Endothelial cell of umbilical vein (primary cell): ENCODE results near the gene MRPL58. TPM values are rescaled to one million over a fixed set of nuclear protein-coding genes. Genes with fewer than 3 reads are reported as not detected.

Experiments used
- BruUV-seq: library from RNA; stranded (reverse); fragments of 400-500 nt; replicated peaks from 2 replicates; lab custom pipeline; 2021; lab: Mats Ljungman, UMichigan
- CTCF ChIA-PET: fragments of 300-600, 350-600 bp; sonication (Branson Sonifier 250); formaldehyde crosslinking; loops from one replicate; lab custom pipeline; 2021; ENCODE audit warnings: antibody characterized with exemption, inconsistent platforms; lab: Charles Lee
- POLR2A ChIA-PET: fragments of 300-600, 350-600 bp; sonication (Branson Sonifier 250); formaldehyde crosslinking; loops from one replicate; lab custom pipeline; 2021; ENCODE audit warnings: antibody characterized with exemption, inconsistent platforms; lab: Charles Lee
- DNase-seq: peaks from one replicate; pipeline ENCODE4 v3.0.0-alpha.2; 2011; ENCODE audit warnings: low read depth, low spot score
- FAIRE-seq: peaks from 2 replicates; lab custom pipeline; 2011; peaks lifted over from hg19 to GRCh38; lab: Jason Lieb, UNC
- H2AFZ ChIP-seq: 2 replicates; pipeline ENCODE4 v1.6.0; 2012; ENCODE audit warnings: low read depth, low read length, control low read depth, inconsistent platforms
- H3K27ac ChIP-seq: 2 replicates; pipeline ENCODE4 v1.5.1; 2011; ENCODE audit warnings: low read depth, mild to moderate bottlenecking, control low read depth, low read length, moderate library complexity; ENCODE audit not compliant: insufficient read depth
- H3K27me3 ChIP-seq, 2 experiments: 2 replicates each; pipeline versions ENCODE4 v1.6.0 to v1.6.1; 2011; ENCODE audit warnings: low read length in 2 of 2, mixed read lengths in 1 of 2; ENCODE audit not compliant: control insufficient read depth in 2 of 2, insufficient read depth in 2 of 2
- H3K36me3 ChIP-seq, 2 experiments: 2 replicates in 1 of 2; 3 replicates in 1 of 2; pipeline ENCODE4 v1.5.1; 2011; ENCODE audit warnings: low read length in 2 of 2, mild to moderate bottlenecking in 1 of 2, moderate library complexity in 1 of 2; ENCODE audit not compliant: control insufficient read depth in 2 of 2, insufficient read depth in 2 of 2; ENCODE audit errors: extremely low read depth in 1 of 2
- H3K4me1 ChIP-seq: 3 replicates; pipeline ENCODE4 v1.5.1; 2011; ENCODE audit warnings: mild to moderate bottlenecking, low read length; ENCODE audit not compliant: control insufficient read depth, insufficient read depth; ENCODE audit errors: extremely low read depth
- H3K4me2 ChIP-seq: 2 replicates; pipeline ENCODE4 v1.6.1; 2011; ENCODE audit warnings: low read length, control low read depth, mixed read lengths; ENCODE audit not compliant: insufficient read depth
- H3K4me3 ChIP-seq, 3 experiments: fragments of 200-600 bp in 1 of 3; sonication (generic), shearing (Covaris generic) in 1 of 3; replicated peaks in 1 of 3; 2 replicates each; pipeline ENCODE4 v1.5.1; 2011 to 2016; ENCODE audit warnings: control low read depth in 3 of 3, low read length in 3 of 3, mild to moderate bottlenecking in 2 of 3, inconsistent platforms in 1 of 3, low read depth in 1 of 3, moderate library complexity in 1 of 3; ENCODE audit not compliant: insufficient read depth in 1 of 3
- H3K79me2 ChIP-seq: 2 replicates; pipeline ENCODE4 v1.6.0; 2012; ENCODE audit warnings: low read length, inconsistent platforms; ENCODE audit not compliant: control insufficient read depth, insufficient read depth
- H3K9ac ChIP-seq: replicated peaks from 2 replicates; pipeline ENCODE3; 2011; ENCODE audit warnings: low read length, control low read depth; ENCODE audit not compliant: insufficient read depth; ENCODE audit errors: extremely low read depth
- H3K9me1 ChIP-seq: replicated peaks from 3 replicates; pipeline ENCODE4 v1.6.0; 2011; ENCODE audit warnings: mild to moderate bottlenecking, low read length; ENCODE audit not compliant: control insufficient read depth, insufficient read depth; ENCODE audit errors: extremely low read depth
- H3K9me3 ChIP-seq: replicated peaks from 2 replicates; pipeline ENCODE4 v1.5.1; 2012; ENCODE audit warnings: low read length, inconsistent platforms; ENCODE audit not compliant: control insufficient read depth, insufficient read depth
- H4K20me1 ChIP-seq: replicated peaks from 2 replicates; pipeline ENCODE3; 2011; ENCODE audit warnings: mild to moderate bottlenecking, low read length; ENCODE audit not compliant: control insufficient read depth, insufficient read depth; ENCODE audit errors: extremely low read depth
- EZH2 ChIP-seq: IDR thresholded peaks from 2 replicates; pipeline ENCODE4 v1.6.1; 2012; ENCODE audit warnings: borderline replicate concordance, low read depth, mild to moderate bottlenecking, moderate library complexity, low read length, inconsistent platforms; ENCODE audit not compliant: severe bottlenecking
- FOS ChIP-seq: IDR thresholded peaks from 2 replicates; pipeline ENCODE4 v1.6.1; 2011; ENCODE audit warnings: mild to moderate bottlenecking, low read length, moderate library complexity, borderline replicate concordance; ENCODE audit not compliant: insufficient read depth
- GATA2 ChIP-seq: IDR thresholded peaks from 2 replicates; pipeline ENCODE4 v1.7.0; 2011; ENCODE audit warnings: low read depth, mild to moderate bottlenecking, moderate library complexity, mixed read lengths, low read length; ENCODE audit not compliant: insufficient read length, insufficient read depth
- JUN ChIP-seq: IDR thresholded peaks from 2 replicates; pipeline ENCODE4 v1.6.1; 2011; ENCODE audit warnings: borderline replicate concordance, low read depth; ENCODE audit not compliant: insufficient read length, insufficient read depth
- POLR2AphosphoS5 ChIP-seq: IDR thresholded peaks from 2 replicates; pipeline ENCODE4 v1.6.1; 2012; ENCODE audit warnings: low read depth, mild to moderate bottlenecking, control low read depth, low read length, moderate library complexity; ENCODE audit not compliant: insufficient read depth
- dilution Hi-C: fragments of 300-500 bp; cut with MboI; formaldehyde crosslinking; loops from one replicate; pipeline ENCODE4 v1.15.0; 2019; ENCODE audit warnings: low sequenced_read_pairs; ENCODE audit not compliant: extremely low pct_ligation_motif_present
- intact Hi-C: fragments of 100-400 bp; cut with micrococcal nuclease; formaldehyde crosslinking; loops from one replicate; pipeline ENCODE4 v1.10.0; 2022
- polyA plus RNA-seq, 4 experiments: library from polyadenylated mRNA; depleted of rRNA in 3 of 4; stranded (reverse) in 3 of 4; unstranded in 1 of 4; fragments of >200 nt; gene quantifications; 2 replicates each; pipeline versions ENCODE4 v1.2.1 to v1.2.3, GENCODE V29; 2011 to 2012; ENCODE audit warnings: missing spikeins in 1 of 4
- total RNA-seq: library from RNA; stranded (reverse); gene quantifications from 2 replicates; pipeline ENCODE4 v1.2.3, GENCODE V29; 2021
- TF ChIP-seq, protein P1 (sequence below), 2 donors: IDR thresholded peaks; 1 replicate in 1 of 2; 2 replicates in 1 of 2; pipeline ENCODE4 v1.5.1; 2011; ENCODE audit warnings: low read length in 2 of 2, mild to moderate bottlenecking in 2 of 2, moderate library complexity in 2 of 2, control low read depth in 1 of 2, inconsistent platforms in 1 of 2, low read depth in 1 of 2; ENCODE audit not compliant: insufficient read depth in 1 of 2; ENCODE audit errors: extremely low read depth in 1 of 2
- TF ChIP-seq, protein P2 (sequence below): IDR thresholded peaks from 2 replicates; pipeline ENCODE4 v1.6.1; 2011; ENCODE audit not compliant: insufficient read depth, insufficient read length

Gene MRPL58
- total and polyA plus RNA-seq, 2 donors (not counting 3 experiments of a cell fraction or from before 2014, with no cell fraction given), result 38.0 to 43.7 TPM

GRCh38 chr17:75064040-75064439 lies 51.6 kb downstream of the MRPL58 start:
- dilution Hi-C loops, result no loop called here
- CTCF ChIA-PET, result interaction anchor here (0.9 to 6.1 kb wide), 4 partner anchors 10 to 50 kb away, joined by 3 to 80 read pairs (median 4); no protein-coding TSS in a partner anchor
- no peak for FAIRE-seq
- no peaks in the 10 kb centered on the region for H3K79me2 ChIP-seq
- H3K9me3 ChIP-seq, result no peaks in the 10 kb centered on the region
- H3K36me3 ChIP-seq, result peaks cover 8 to 29% of the 10 kb centered on the region in 2 experiments
- H3K9me1 ChIP-seq, result no peaks in the 10 kb centered on the region
- no peak overlapping the region for H2AFZ ChIP-seq
- intact Hi-C loops, result no loop called here
- H3K27me3 ChIP-seq, result no peaks in the 10 kb centered on the region
- no peak overlapping the region for H3K4me2 ChIP-seq
- TF ChIP-seq EZH2 (no peak), JUN (no peak), GATA2 (no peak), POLR2AphosphoS5 (no peak), FOS (no peak)
- TF ChIP-seq, protein P1, sequence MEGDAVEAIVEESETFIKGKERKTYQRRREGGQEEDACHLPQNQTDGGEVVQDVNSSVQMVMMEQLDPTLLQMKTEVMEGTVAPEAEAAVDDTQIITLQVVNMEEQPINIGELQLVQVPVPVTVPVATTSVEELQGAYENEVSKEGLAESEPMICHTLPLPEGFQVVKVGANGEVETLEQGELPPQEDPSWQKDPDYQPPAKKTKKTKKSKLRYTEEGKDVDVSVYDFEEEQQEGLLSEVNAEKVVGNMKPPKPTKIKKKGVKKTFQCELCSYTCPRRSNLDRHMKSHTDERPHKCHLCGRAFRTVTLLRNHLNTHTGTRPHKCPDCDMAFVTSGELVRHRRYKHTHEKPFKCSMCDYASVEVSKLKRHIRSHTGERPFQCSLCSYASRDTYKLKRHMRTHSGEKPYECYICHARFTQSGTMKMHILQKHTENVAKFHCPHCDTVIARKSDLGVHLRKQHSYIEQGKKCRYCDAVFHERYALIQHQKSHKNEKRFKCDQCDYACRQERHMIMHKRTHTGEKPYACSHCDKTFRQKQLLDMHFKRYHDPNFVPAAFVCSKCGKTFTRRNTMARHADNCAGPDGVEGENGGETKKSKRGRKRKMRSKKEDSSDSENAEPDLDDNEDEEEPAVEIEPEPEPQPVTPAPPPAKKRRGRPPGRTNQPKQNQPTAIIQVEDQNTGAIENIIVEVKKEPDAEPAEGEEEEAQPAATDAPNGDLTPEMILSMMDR (IDR thresholded peaks at IDR 0.05; ENCODE audit: extremely low read depth in 1 of 2, insufficient read depth in 1 of 2, low read depth in 1 of 2, low read length in 2 of 2), result no peak
- TF ChIP-seq, protein P2, sequence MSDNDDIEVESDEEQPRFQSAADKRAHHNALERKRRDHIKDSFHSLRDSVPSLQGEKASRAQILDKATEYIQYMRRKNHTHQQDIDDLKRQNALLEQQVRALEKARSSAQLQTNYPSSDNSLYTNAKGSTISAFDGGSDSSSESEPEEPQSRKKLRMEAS, result no peak
- TSS peak; percentile 19 for BruUV-seq
- DNase-seq, result no peak
- H3K27ac ChIP-seq, result no peak overlapping the region
- no peak overlapping the region for H3K9ac ChIP-seq
- POLR2A ChIA-PET, result no interaction called here
- no peaks in the 10 kb centered on the region for H4K20me1 ChIP-seq
- no peak overlapping the region for H3K4me3 ChIP-seq
- H3K4me1 ChIP-seq, result peaks cover 6% of the 10 kb centered on the region
